Endothelial cell (in vitro differentiated cells): ENCODE measurements around the gene TMEM185A. TPM values are rescaled to one million over a fixed set of nuclear protein-coding genes. Genes with fewer than 3 reads are reported as not detected.
"Not testable (repeated sequence)": the region's sequence is repeated elsewhere in the genome, so short reads cannot be mapped to it uniquely, and the experiment has no call there.

Experiments
- DNase-seq: peaks from one replicate; pipeline ENCODE4 v3.0.0; 2021; ENCODE audit warnings: low spot score
- H3K27ac Mint-ChIP-seq: one replicate; pipeline ENCODE4 v1.8.0; 2021; ENCODE audit warnings: mixed read lengths, inconsistent platforms; ENCODE audit not compliant: unreplicated experiment
- H3K27me3 Mint-ChIP-seq: one replicate; pipeline ENCODE4 v1.8.0; 2021; ENCODE audit warnings: mild to moderate bottlenecking, moderate library complexity, mixed read lengths, inconsistent platforms; ENCODE audit not compliant: unreplicated experiment
- H3K36me3 Mint-ChIP-seq: one replicate; pipeline ENCODE4 v1.8.0; 2021; ENCODE audit warnings: mild to moderate bottlenecking, low read depth, mixed read lengths, inconsistent platforms; ENCODE audit not compliant: unreplicated experiment
- H3K4me1 Mint-ChIP-seq: one replicate; pipeline ENCODE4 v1.8.0; 2021; ENCODE audit warnings: mild to moderate bottlenecking, mixed read lengths, inconsistent platforms; ENCODE audit not compliant: unreplicated experiment
- H3K4me3 Mint-ChIP-seq: one replicate; pipeline ENCODE4 v1.8.0; 2021; ENCODE audit warnings: mild to moderate bottlenecking, mixed read lengths, inconsistent platforms; ENCODE audit not compliant: unreplicated experiment
- H3K9me3 Mint-ChIP-seq: one replicate; pipeline ENCODE4 v1.8.0; 2021; ENCODE audit warnings: mixed read lengths, inconsistent platforms; ENCODE audit not compliant: unreplicated experiment
- total RNA-seq: library from RNA; stranded (reverse); fragmentation: NEBNext Ultra II Directional; extraction: Animal tissue kit (Norgen Biotek cat#: 25700); gene quantifications from one replicate; pipeline ENCODE4 v1.2.1, GENCODE V29; 2021; ENCODE audit not compliant: unreplicated experiment

Gene TMEM185A
- total RNA-seq, 1 donor from 2014 or later, result 98.7 TPM

GRCh38 chrX:149549701-149550100 lies 81.9 kb downstream of the TMEM185A start, which contains the start of gene HSFX3:
HSFX3 (minus strand) TSS chrX:149549924; CDS start chrX:149549852, 72 bp downstream.
- H3K4me3 Mint-ChIP-seq, H3K27ac Mint-ChIP-seq, H3K27me3 Mint-ChIP-seq, DNase-seq, H3K9me3 Mint-ChIP-seq, H3K36me3 Mint-ChIP-seq, H3K4me1 Mint-ChIP-seq: not testable (repeated sequence)

- not testable (repeated sequence) for H3K36me3 Mint-ChIP-seq, H3K4me3 Mint-ChIP-seq, H3K27ac Mint-ChIP-seq, H3K27me3 Mint-ChIP-seq, H3K4me1 Mint-ChIP-seq, H3K9me3 Mint-ChIP-seq, DNase-seq
These were observed 83.8 kb downstream of the TMEM185A start for GRCh38 chrX:149547782-149548181.

GRCh38 chrX:149546962-149547361 lies 84.6 kb downstream of the TMEM185A start:
- H3K4me3 Mint-ChIP-seq, DNase-seq, H3K9me3 Mint-ChIP-seq, H3K36me3 Mint-ChIP-seq, H3K27ac Mint-ChIP-seq, H3K4me1 Mint-ChIP-seq, H3K27me3 Mint-ChIP-seq: not testable (repeated sequence)

Other genes starting within 250 kb of the TMEM185A start
- 99.2 TPM for gene IDS, start 126.5 kb downstream of the TMEM185A start, total RNA-seq
- 57.4 TPM for gene EOLA1, start 90.8 kb downstream of the TMEM185A start, total RNA-seq
- gene HSFX3, start 81.9 kb downstream of the TMEM185A start, total RNA-seq, result not detected
- gene MAGEA9B, start 44.3 kb downstream of the TMEM185A start, total RNA-seq, result not detected
- gene HSFX2, start 36.5 kb downstream of the TMEM185A start, total RNA-seq, result 2.0 TPM
- gene MAGEA11, start 80.3 kb upstream of the TMEM185A start, total RNA-seq, result not detected
- 5.5 TPM for gene HSFX1, start 142.3 kb upstream of the TMEM185A start, total RNA-seq
- not detected for gene MAGEA9, start 150.1 kb upstream of the TMEM185A start, total RNA-seq
- gene MAGEA8, start 249.4 kb upstream of the TMEM185A start, total RNA-seq, result not detected